ENCODE measurements around the gene IFT20.

Gene IFT20

GRCh38 chr17:28290703-28291102, 44.6 kb downstream of the IFT20 start:
- ATAC-seq = no peak
- no peak for TF ChIP-seq ZC3H10 (CRISPR knock-in tag; IDR thresholded peaks at IDR 0.05)
- TF ChIP-seq ARNTL (CRISPR knock-in tag; IDR thresholded peaks at IDR 0.05; ENCODE audit: borderline replicate concordance, low read depth) = no peak

- ATAC-seq = no peak
- no peak for TF ChIP-seq OSR1 (CRISPR knock-in tag; IDR thresholded peaks at IDR 0.05)
- no peak for TF ChIP-seq POU6F1 (CRISPR knock-in tag; IDR thresholded peaks at IDR 0.05; ENCODE audit: borderline replicate concordance, low read depth)
- TF ChIP-seq ARNTL (CRISPR knock-in tag; IDR thresholded peaks at IDR 0.05; ENCODE audit: borderline replicate concordance, low read depth) = no peak
- TF ChIP-seq ZNF70 (CRISPR knock-in tag; IDR thresholded peaks at IDR 0.05) = no peak
- no peak for TF ChIP-seq CSDC2 (CRISPR knock-in tag; IDR thresholded peaks at IDR 0.05)
- no peak for TF ChIP-seq ZNF565 (CRISPR knock-in tag; conservative IDR thresholded peaks at IDR 0.05; ENCODE audit: low read depth)
- TF ChIP-seq TCF4 (CRISPR knock-in tag; IDR thresholded peaks at IDR 0.05; ENCODE audit: borderline replicate concordance) = no peak
- no peak for TF ChIP-seq ESRRG (CRISPR knock-in tag; IDR thresholded peaks at IDR 0.05)
- TF ChIP-seq, protein P1, sequence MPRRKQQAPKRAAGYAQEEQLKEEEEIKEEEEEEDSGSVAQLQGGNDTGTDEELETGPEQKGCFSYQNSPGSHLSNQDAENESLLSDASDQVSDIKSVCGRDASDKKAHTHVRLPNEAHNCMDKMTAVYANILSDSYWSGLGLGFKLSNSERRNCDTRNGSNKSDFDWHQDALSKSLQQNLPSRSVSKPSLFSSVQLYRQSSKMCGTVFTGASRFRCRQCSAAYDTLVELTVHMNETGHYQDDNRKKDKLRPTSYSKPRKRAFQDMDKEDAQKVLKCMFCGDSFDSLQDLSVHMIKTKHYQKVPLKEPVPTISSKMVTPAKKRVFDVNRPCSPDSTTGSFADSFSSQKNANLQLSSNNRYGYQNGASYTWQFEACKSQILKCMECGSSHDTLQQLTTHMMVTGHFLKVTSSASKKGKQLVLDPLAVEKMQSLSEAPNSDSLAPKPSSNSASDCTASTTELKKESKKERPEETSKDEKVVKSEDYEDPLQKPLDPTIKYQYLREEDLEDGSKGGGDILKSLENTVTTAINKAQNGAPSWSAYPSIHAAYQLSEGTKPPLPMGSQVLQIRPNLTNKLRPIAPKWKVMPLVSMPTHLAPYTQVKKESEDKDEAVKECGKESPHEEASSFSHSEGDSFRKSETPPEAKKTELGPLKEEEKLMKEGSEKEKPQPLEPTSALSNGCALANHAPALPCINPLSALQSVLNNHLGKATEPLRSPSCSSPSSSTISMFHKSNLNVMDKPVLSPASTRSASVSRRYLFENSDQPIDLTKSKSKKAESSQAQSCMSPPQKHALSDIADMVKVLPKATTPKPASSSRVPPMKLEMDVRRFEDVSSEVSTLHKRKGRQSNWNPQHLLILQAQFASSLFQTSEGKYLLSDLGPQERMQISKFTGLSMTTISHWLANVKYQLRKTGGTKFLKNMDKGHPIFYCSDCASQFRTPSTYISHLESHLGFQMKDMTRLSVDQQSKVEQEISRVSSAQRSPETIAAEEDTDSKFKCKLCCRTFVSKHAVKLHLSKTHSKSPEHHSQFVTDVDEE (CRISPR knock-in tag; IDR thresholded peaks at IDR 0.05) = no peak
- no peak for TF ChIP-seq RARB (CRISPR knock-in tag; IDR thresholded peaks at IDR 0.05)
- no peak for TF ChIP-seq ZFP3 (CRISPR knock-in tag; IDR thresholded peaks at IDR 0.05)
Observed at GRCh38 chr17:28285965-28286364, 49.3 kb downstream of the IFT20 start.

DNA sequence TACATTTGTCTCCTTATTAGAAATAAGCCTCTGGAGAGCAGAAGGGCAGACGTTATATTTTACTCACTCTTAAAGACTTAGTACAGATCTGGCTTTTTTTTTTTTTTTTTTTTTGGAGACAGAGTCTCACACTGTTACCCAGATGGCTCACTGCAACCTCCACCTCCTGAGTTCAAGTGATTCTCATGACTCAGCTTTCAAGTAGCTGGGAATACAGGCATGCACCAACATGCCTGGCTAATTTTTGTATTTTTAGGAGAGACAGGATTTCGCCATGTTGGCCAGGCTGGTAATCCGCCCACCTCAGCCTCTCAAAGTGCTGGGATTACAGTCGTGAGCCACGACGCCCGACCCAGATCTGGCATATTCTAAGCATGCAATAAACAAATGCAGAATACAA, 52.7 kb downstream of the IFT20 start:
- peak; percentile 91 for ATAC-seq

GRCh38 chr17:28280826-28281225, 54.4 kb downstream of the IFT20 start:
- TF ChIP-seq, protein P1 (CRISPR knock-in tag; IDR thresholded peaks at IDR 0.05) = no peak
- TF ChIP-seq ZNF8 (CRISPR knock-in tag; IDR thresholded peaks at IDR 0.05) (no peak), GLIS3 (CRISPR knock-in tag; IDR thresholded peaks at IDR 0.05) (no peak), OSR1 (CRISPR knock-in tag; IDR thresholded peaks at IDR 0.05) (no peak), ZC3H10 (CRISPR knock-in tag; IDR thresholded peaks at IDR 0.05) (no peak), TOX (CRISPR knock-in tag; IDR thresholded peaks at IDR 0.05; ENCODE audit: borderline replicate concordance) (no peak), ESRRG (CRISPR knock-in tag; IDR thresholded peaks at IDR 0.05) (no peak), BACH2 (CRISPR knock-in tag; IDR thresholded peaks at IDR 0.05; ENCODE audit: borderline replicate concordance) (no peak), ZFP30 (CRISPR knock-in tag; IDR thresholded peaks at IDR 0.05) (no peak)
- TF ChIP-seq, protein P2, sequence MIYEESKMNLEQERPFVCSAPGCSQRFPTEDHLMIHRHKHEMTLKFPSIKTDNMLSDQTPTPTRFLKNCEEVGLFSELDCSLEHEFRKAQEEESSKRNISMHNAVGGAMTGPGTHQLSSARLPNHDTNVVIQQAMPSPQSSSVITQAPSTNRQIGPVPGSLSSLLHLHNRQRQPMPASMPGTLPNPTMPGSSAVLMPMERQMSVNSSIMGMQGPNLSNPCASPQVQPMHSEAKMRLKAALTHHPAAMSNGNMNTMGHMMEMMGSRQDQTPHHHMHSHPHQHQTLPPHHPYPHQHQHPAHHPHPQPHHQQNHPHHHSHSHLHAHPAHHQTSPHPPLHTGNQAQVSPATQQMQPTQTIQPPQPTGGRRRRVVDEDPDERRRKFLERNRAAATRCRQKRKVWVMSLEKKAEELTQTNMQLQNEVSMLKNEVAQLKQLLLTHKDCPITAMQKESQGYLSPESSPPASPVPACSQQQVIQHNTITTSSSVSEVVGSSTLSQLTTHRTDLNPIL (CRISPR knock-in tag; IDR thresholded peaks at IDR 0.05; ENCODE audit: low read depth) = no peak
- ATAC-seq = no peak

More for the DNA sequence above, 52.7 kb downstream of the IFT20 start:
- TF ChIP-seq TCF4 (CRISPR knock-in tag; IDR thresholded peaks at IDR 0.05; ENCODE audit: borderline replicate concordance) = no peak
- no peak for TF ChIP-seq ZNF565 (CRISPR knock-in tag; conservative IDR thresholded peaks at IDR 0.05; ENCODE audit: low read depth)
- TF ChIP-seq ZC3H10 (CRISPR knock-in tag; IDR thresholded peaks at IDR 0.05) = no peak
- no peak for TF ChIP-seq ARNTL (CRISPR knock-in tag; IDR thresholded peaks at IDR 0.05; ENCODE audit: borderline replicate concordance, low read depth)
- no peak for TF ChIP-seq GLIS3 (CRISPR knock-in tag; IDR thresholded peaks at IDR 0.05)
- TF ChIP-seq CSDC2 (CRISPR knock-in tag; IDR thresholded peaks at IDR 0.05) = peak; percentile 68; the same call in 1 of the 2 replicates
- no peak for TF ChIP-seq ZNF8 (CRISPR knock-in tag; IDR thresholded peaks at IDR 0.05)
- TF ChIP-seq ZFP3 (CRISPR knock-in tag; IDR thresholded peaks at IDR 0.05) = 0 out of 2 replicates have a peak, but pooled peaks have one; percentile 26
- TF ChIP-seq ISL1 (CRISPR knock-in tag; IDR thresholded peaks at IDR 0.05) = no peak
- TF ChIP-seq CSRNP3 (CRISPR knock-in tag; IDR thresholded peaks at IDR 0.05) = no peak

Measured in SK-N-SH treated with all-trans-retinoic acid at 6 μM for 48 hours (cell line).